Activated CD4-positive, alpha-beta T cell treated with anti-CD3 and anti-CD28 coated beads for 36 hours (primary cell): ENCODE data around the gene SCAMP2. TPM values are rescaled to one million over a fixed set of nuclear protein-coding genes. Genes with fewer than 3 reads are reported as not detected.

Experiments
- ATAC-seq: fragments of 200-7000 bp; cut with Tn5 transposase; one replicate; pipeline ENCODE4 v1.10.0; 2021; ENCODE audit warnings: mild to moderate bottlenecking, moderate library complexity
- CTCF ChIA-PET: fragments of 350-600 bp; sonication (Branson Sonifier 250); formaldehyde crosslinking; loops from one replicate; lab custom pipeline; 2021; ENCODE audit warnings: antibody characterized with exemption; lab: Charles Lee
- POLR2A ChIA-PET: fragments of 350-600 bp; sonication (Branson Sonifier 250); formaldehyde crosslinking; loops from one replicate; lab custom pipeline; 2021; ENCODE audit warnings: antibody characterized with exemption, inconsistent platforms; lab: Charles Lee
- DNase-seq: peaks from one replicate; pipeline ENCODE4 v3.0.0-alpha.2; 2020
- H3K27ac Mint-ChIP-seq: one replicate; pipeline ENCODE4 v1.8.0; 2021; ENCODE audit warnings: mixed read lengths
- H3K27me3 Mint-ChIP-seq: one replicate; pipeline ENCODE4 v1.8.0; 2021; ENCODE audit warnings: mixed read lengths
- H3K36me3 Mint-ChIP-seq: one replicate; pipeline ENCODE4 v1.8.0; 2021; ENCODE audit warnings: low read depth, mixed read lengths
- H3K4me1 Mint-ChIP-seq: one replicate; pipeline ENCODE4 v1.8.0; 2021; ENCODE audit warnings: mixed read lengths
- H3K4me3 Mint-ChIP-seq: one replicate; pipeline ENCODE4 v1.8.0; 2021; ENCODE audit warnings: mild to moderate bottlenecking, moderate library complexity, mixed read lengths
- H3K9me3 Mint-ChIP-seq: one replicate; pipeline ENCODE4 v1.8.0; 2021; ENCODE audit warnings: low read depth, mixed read lengths
- intact Hi-C, 2 experiments: fragments of 100-400 bp; cut with DNase I in 1 of 2; cut with micrococcal nuclease in 1 of 2; formaldehyde crosslinking; loops; one replicate each; pipeline versions ENCODE4 v1.14.2 to v1.15.1; 2022 to 2024; cut with DNase I, micrococcal nuclease
- total RNA-seq, 2 experiments: library from RNA; stranded (reverse); gene quantifications; one replicate each; pipeline ENCODE4 v1.2.3, GENCODE V29; 2021

Gene SCAMP2
- total RNA-seq, 2 experiments from 2014 or later: 61.6 to 83.4 TPM

DNA sequence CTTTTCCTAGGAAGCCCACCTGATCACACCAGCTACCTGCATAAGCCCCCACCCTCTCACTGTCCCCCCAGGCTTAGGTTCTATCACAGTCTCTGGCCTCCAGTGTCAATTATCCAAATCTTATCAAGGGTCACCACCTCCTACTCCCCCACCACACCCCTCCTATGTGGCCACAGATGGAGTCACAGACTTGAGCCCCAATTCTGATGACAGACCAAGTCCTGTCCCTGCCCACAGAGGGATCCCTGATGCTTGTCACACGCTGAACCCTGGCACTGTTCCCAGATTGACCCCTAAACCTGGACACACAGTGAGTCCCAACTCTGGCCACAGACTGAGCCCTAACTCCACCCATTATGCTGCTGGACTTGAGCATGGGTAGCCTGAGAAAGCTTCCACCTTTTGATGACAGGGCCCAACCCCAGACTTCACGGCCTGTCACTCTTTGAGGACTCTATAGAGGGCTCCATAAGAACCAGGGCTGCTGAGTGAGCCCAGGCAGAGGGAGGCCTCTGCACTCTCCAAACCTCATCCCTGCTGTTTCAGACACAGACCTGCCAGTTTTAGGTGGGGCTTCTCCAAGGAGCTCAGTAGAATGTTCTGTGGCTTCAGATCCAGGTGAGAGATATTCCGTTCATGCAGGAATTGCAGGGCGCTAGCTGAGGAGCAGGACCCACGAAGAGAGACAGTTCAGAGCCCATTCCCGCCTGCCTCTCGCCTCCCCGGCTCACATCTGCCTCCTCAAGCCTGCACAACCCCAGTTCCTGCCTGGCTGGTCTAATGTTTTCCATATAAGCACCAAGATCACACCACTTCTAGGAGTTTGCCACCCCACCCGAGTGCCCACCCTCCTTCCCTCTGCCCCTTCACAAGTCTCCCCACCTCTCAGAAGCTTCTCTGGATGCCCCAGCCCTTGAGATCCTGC lies 32.1 kb downstream of the SCAMP2 start:
- peaks cover 18% of the 10 kb centered on the region for H3K36me3 Mint-ChIP-seq
- H3K4me3 Mint-ChIP-seq: peak overlapping the region; percentile 90
- ChIA-PET CTCF (interaction anchor here (0.7 to 2.3 kb wide), 5 partner anchors 61 to 145 kb away, joined by 3 to 15 read pairs (median 3); partner anchors contain the start of gene EDC3), POLR2A (no interaction called here)
- intact Hi-C loops: loop anchor here (5.0 kb wide), 3 partner anchors 39 to 469 kb away; no protein-coding TSS in a partner anchor
- peak overlapping the region; percentile 7 for H3K27ac Mint-ChIP-seq
- no peaks in the 10 kb centered on the region for H3K9me3 Mint-ChIP-seq
- H3K27me3 Mint-ChIP-seq: no peaks in the 10 kb centered on the region
- no peak for DNase-seq
- H3K4me1 Mint-ChIP-seq: peaks cover 43% of the 10 kb centered on the region
- ATAC-seq: no peak

DNA sequence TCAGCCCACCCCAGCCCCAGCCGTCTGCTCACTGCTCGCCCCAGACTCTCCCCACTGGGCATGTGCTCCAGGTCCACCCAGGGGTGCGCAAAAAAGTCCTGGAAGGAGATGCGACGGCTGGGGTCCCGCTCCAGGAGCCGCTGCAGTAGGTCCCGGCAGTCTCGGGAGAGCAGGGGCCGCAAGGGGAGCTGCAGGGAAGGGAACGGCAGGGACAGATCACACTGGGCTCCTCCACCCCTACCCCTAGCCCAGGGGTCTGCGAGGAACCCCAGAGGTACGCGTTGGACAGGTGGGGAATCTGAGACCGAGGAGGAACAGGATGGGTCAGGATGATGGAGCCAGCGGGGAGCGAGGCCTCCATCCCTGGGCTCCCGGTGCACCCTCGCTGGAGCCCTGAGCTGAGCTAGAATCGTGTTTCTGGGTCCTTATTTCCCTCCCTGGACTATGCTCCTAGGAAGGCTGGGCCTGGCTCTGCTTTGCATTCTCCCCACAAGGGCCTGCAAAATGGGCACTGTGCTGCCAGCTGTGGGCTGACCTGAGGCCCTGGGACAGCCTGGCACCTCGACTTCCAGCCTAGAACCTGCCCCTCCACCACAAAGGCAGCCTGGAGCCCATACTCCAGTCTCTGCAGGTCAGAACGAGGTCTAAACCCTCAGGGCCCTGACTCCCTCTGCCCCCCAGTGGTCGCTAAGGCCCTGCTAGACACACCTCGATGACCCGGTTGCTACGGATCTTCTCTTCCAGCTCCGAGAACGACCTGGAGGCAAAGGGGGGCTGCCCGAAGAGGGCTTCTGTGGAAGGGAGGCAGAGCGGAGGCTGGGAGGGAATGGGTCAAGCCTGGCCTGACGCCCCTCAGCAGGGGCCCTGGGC lies 33.4 kb downstream of the SCAMP2 start:
- ChIA-PET POLR2A (no interaction called here), CTCF (interaction anchor here (1.0 to 1.4 kb wide), 2 partner anchors 57 to 62 kb away, joined by 4 to 5 read pairs; no protein-coding TSS in a partner anchor)
- DNase-seq: no peak
- ATAC-seq: no peak
- Mint-ChIP-seq H3K27me3 (no peaks in the 10 kb centered on the region), H3K27ac (no peak overlapping the region), H3K4me1 (peaks cover 31% of the 10 kb centered on the region), H3K36me3 (peaks cover 18% of the 10 kb centered on the region), H3K9me3 (no peaks in the 10 kb centered on the region), H3K4me3 (no peak overlapping the region)
- intact Hi-C loops: loop anchor here (5.0 kb wide), 3 partner anchors 37 to 467 kb away; no protein-coding TSS in a partner anchor

DNA sequence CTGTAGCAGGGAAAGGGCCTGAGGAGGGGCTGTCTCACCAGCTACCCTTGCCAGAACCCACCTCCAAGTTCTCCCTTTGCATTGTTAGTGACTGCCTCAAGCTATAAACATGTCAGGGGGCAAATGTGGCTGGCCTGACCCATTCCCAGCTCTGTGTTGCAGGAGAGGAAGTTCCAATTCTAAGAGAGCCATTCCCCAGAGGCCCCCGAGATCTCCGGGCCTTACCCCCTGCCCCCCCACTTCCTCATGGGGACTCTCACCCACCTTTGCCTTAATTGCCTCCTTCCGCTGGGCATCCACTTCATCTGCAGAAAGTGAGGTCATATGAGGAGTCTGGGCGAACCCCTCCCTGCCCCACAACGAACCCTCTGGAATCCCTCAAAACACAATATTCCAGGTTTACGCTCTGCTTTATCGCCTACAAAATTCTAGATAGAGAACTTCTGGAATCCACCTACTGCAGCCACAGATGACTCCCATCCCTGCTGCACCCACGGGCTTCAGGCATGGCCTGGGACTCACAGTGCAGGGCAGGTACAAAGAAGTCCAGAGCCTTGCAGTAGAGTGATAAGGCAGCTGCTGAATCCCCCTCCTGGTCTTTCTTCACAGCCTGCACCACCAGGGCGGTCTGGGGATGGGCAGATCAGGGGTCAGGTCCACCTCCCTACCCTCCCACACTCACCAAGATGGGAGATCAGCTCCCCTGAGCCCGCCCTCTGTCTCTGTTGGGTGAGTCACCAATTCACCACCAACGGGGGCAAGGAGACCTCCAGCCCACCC lies 34.2 kb downstream of the SCAMP2 start:
- H3K9me3 Mint-ChIP-seq: no peaks in the 10 kb centered on the region
- ATAC-seq: no peak
- H3K4me1 Mint-ChIP-seq: peaks cover 23% of the 10 kb centered on the region
- CTCF ChIA-PET: interaction anchor here (0.6 to 1.1 kb wide), 5 partner anchors 49 to 70 kb away, joined by 3 to 4 read pairs (median 4); no protein-coding TSS in a partner anchor
- DNase-seq: no peak
- no peaks in the 10 kb centered on the region for H3K27me3 Mint-ChIP-seq
- POLR2A ChIA-PET: no interaction called here
- H3K4me3 Mint-ChIP-seq: no peak overlapping the region
- intact Hi-C loops: no loop called here
- H3K27ac Mint-ChIP-seq: no peak overlapping the region
- H3K36me3 Mint-ChIP-seq: peaks cover 18% of the 10 kb centered on the region

- CTCF ChIA-PET: interaction anchor here (0.6 to 1.1 kb wide), 4 partner anchors 48 to 69 kb away, joined by 3 to 4 read pairs (median 4); no protein-coding TSS in a partner anchor
- H3K27ac Mint-ChIP-seq: no peak overlapping the region
- ATAC-seq: no peak
- DNase-seq: no peak
- intact Hi-C loops: no loop called here
- peaks cover 17% of the 10 kb centered on the region for H3K4me1 Mint-ChIP-seq
- H3K27me3 Mint-ChIP-seq: no peaks in the 10 kb centered on the region
- H3K36me3 Mint-ChIP-seq: peaks cover 18% of the 10 kb centered on the region
- POLR2A ChIA-PET: no interaction called here
- no peak overlapping the region for H3K4me3 Mint-ChIP-seq
- H3K9me3 Mint-ChIP-seq: no peaks in the 10 kb centered on the region
These were observed 35.0 kb downstream of the SCAMP2 start for GRCh38 chr15:74838137-74838516.

DNA sequence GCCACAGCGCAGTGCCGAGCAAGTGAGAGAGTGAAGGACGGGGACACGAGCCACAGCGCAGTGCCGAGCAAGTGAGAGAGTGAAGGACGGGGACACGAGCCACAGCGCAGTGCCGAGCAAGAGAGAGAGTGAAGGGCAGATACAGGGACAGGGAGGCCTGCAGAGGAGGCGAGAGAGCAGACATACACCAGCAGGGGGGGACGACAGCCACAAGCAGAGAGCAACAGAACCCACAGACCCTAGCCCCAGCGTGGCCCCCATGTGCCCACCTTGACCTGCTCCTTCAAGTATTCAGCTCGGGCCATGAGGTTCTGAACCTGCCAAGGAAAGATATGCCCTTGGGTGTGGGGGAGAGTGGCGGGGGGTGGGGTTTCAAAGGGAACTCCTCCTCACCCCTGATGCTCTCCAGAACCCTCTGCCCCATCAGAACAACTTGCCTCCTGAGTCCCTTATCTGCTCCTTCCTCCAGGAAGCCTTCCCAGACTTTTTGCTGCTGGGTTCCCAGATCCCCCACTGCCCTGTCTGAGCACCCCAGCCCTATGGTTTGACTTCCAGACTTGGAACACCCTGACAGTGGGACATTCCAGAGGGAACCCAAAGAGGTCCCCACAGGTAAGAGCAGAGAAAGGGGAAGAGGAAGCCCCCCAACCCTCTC lies 35.6 kb downstream of the SCAMP2 start:
- Mint-ChIP-seq H3K36me3 (peaks cover 18% of the 10 kb centered on the region), H3K9me3 (no peaks in the 10 kb centered on the region), H3K27me3 (no peaks in the 10 kb centered on the region), H3K27ac (no peak overlapping the region), H3K4me1 (peaks cover 17% of the 10 kb centered on the region), H3K4me3 (no peak overlapping the region)
- intact Hi-C loops: no loop called here
- ChIA-PET POLR2A (no interaction called here), CTCF (interaction anchor here (1.1 to 2.1 kb wide), 2 partner anchors 50 to 64 kb away, joined by 4 to 9 read pairs; no protein-coding TSS in a partner anchor)
- DNase-seq (no peak), ATAC-seq (no peak)

- Mint-ChIP-seq H3K9me3 (no peaks in the 10 kb centered on the region), H3K4me1 (peaks cover 11% of the 10 kb centered on the region)
- CTCF ChIA-PET: interaction anchor here (0.5 to 2.1 kb wide), 5 partner anchors 8 to 163 kb away, joined by 3 to 9 read pairs (median 4); no protein-coding TSS in a partner anchor
These were observed 36.3 kb downstream of the SCAMP2 start for GRCh38 chr15:74836846-74837245.

DNA sequence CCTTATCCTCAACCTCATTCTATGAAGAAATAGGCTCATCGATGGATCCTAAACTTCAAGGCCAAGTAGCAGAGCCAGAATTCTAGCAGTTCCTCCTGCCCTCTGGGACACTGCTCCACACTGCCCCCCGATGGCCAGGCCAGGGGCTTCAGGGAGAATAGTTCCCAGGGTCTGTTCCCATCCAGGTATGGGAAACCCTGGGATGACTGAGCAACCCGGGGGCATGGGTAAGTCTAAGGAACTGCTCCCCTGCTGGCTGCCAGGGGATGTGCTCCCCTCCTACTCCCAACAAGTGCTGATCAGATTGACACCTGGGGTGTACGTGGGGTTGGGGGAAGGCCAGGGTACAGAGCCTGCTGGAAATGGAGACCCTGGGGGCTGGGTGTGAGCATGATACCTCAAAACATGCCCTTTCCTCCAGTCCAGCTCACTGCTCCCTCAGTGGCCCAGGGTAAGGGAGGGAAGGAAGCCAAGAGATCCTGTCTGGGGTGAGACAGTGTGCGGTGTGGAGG lies 37.8 kb downstream of the SCAMP2 start:
- Mint-ChIP-seq H3K9me3 (no peaks in the 10 kb centered on the region), H3K4me1 (peaks cover 1% of the 10 kb centered on the region), H3K4me3 (no peak overlapping the region), H3K36me3 (peaks cover 10% of the 10 kb centered on the region), H3K27ac (no peak overlapping the region), H3K27me3 (no peaks in the 10 kb centered on the region)
- ChIA-PET POLR2A (no interaction called here), CTCF (interaction anchor here (0.6 to 2.1 kb wide), 9 partner anchors 9 to 196 kb away, joined by 3 to 9 read pairs (median 3); partner anchors contain the start of gene CPLX3)
- intact Hi-C loops: loop anchor here in 1 of 2 experiments (1.0 kb wide), 1 partner anchor 64 kb away; no protein-coding TSS in a partner anchor
- peak; percentile 72 for DNase-seq
- peak; percentile 75 for ATAC-seq

More at GRCh38 chr15:74836846-74837245, 36.3 kb downstream of the SCAMP2 start:
- Mint-ChIP-seq H3K36me3 (peaks cover 16% of the 10 kb centered on the region), H3K4me3 (no peak overlapping the region), H3K27ac (no peak overlapping the region), H3K27me3 (no peaks in the 10 kb centered on the region)
- no peak for DNase-seq
- POLR2A ChIA-PET: no interaction called here
- intact Hi-C loops: no loop called here
- no peak for ATAC-seq

DNA sequence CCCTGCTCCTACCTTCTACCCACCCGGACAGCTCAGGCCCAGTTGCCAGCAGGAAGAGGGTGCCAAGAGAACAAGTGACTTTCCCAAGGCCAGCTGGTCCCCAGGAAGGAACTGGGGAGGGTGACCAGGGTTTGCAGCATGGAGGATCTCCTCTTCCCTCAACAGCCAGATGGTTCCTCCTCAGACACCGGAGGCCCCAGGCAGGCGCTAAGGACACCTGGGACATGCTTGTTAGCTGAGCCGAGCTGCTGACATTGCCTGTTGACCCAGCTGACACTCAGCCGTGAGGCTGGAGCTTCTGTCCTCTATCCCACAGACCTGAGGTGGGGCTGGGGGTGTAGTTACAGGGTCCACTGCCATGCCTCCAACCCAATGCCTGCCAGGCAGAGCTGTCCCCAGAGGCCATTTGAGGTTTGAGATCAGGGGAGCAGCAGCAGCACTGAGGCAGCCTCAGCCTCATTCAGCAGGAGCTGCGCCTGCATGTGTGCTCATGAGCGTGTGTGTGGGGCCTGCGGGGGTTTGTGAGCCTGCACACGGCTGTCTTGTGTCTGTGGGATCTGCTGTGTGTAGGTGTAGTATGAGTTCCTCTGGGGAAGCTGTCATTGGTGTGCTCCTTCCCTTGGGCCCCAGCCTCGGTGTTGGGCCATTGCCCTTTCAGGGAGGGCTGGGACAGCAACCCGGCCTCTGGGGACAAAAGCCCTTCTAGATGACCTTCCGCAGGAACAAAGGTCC lies 39.6 kb downstream of the SCAMP2 start:
- POLR2A ChIA-PET: interaction anchor here (0.5 kb wide), 1 partner anchor 26 kb away, joined by 4 read pairs; no protein-coding TSS in a partner anchor

DNA sequence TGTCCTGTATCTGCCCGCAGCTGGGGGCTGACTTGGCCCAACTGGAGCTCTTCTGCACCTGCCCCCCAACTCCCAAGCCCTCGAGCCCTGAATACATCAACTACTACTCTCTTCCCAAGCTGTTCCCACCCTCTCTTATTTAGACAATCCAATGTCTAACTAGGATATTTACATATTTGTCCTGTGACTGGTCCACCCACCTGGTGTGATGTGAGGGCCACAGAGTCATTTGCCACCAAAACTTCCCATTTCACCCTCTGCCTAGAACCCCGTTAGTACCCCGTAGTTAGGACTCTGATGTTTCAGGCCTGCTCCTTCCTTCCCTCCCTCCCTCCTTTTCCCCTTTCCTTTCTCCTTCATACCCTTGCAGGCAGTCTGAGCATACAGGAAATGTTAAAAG lies 40.3 kb downstream of the SCAMP2 start:
- no peak overlapping the region for H3K27ac Mint-ChIP-seq
- no peak for DNase-seq
- intact Hi-C loops: no loop called here
- peaks cover 5% of the 10 kb centered on the region for H3K36me3 Mint-ChIP-seq
- no peak for ATAC-seq
- ChIA-PET CTCF (interaction anchor here (0.6 to 2.0 kb wide), 4 partner anchors 62 to 510 kb away, joined by 3 to 13 read pairs (median 4); no protein-coding TSS in a partner anchor), POLR2A (interaction anchor here (0.5 kb wide), 1 partner anchor 25 kb away, joined by 4 read pairs; no protein-coding TSS in a partner anchor)
- H3K9me3 Mint-ChIP-seq: no peaks in the 10 kb centered on the region
- no peak overlapping the region for H3K4me3 Mint-ChIP-seq
- peaks cover 4% of the 10 kb centered on the region for H3K27me3 Mint-ChIP-seq
- H3K4me1 Mint-ChIP-seq: peaks cover 13% of the 10 kb centered on the region

More for the DNA sequence above, 39.6 kb downstream of the SCAMP2 start:
- Mint-ChIP-seq H3K4me3 (no peak overlapping the region), H3K27me3 (peaks cover 2% of the 10 kb centered on the region), H3K9me3 (no peaks in the 10 kb centered on the region), H3K27ac (no peak overlapping the region), H3K36me3 (peaks cover 5% of the 10 kb centered on the region), H3K4me1 (peaks cover 13% of the 10 kb centered on the region)
- no peak for DNase-seq
- intact Hi-C loops: no loop called here
- CTCF ChIA-PET: interaction anchor here (0.6 to 2.0 kb wide), 5 partner anchors 9 to 511 kb away, joined by 3 to 13 read pairs (median 3); no protein-coding TSS in a partner anchor
- no peak for ATAC-seq
